Activated CD4-positive, alpha-beta T cell treated with anti-CD3 and anti-CD28 coated beads, Interleukin-2, amount 50 U/mL, for 24 hours (primary cell): Measurements from ENCODE around the gene ZNF582.

Experiments
- DNase-seq, 2 donors: peaks; one replicate each; pipeline ENCODE4 v3.0.0-alpha.2; 2020; ENCODE audit warnings: low read depth in 1 of 2, low spot score in 1 of 2

The ZNF582 gene

DNA sequence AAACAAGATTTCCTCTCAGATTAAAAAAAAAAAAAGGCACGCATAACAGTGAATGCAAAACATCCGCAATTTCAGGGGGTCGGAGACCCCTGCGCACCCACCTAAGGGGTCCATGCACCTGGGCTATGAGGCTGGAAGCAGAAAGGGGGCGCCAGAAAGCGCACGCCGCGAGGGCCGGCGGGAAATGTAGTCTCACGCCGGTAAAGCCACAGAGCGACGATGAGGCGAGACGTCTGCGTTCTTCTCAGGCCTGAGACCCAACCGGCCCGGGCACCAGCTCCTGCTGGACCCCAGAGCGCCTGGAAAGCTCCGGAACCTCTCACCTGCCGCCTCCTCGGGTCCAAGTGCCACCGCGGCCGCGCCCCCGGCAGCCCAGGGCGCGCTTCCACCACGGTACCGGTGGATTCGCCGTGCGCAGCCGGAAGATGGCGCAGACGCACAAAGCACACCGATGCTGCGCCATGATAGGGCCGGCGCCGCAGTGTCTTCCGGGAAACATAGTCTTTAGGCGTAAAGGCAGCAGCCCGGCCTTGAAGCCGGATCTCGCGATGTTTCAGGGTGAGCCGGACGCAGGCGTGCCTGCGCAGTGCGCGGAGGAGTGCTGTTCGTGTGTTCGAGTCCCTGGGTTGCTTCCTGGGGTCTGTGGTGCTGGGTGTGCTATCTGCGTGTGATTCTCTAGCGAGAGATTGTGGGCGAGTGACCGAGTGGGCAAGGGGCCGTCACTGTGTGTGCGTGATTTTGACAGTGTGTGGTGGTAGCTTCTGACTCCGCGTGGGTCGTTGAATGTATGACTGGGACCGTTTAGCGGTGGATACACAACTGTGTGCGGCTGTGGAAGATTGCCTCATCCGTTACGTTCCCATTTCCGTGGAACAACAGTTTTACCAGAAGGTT lies at the start of gene ZNF582:
TSS of gene ZNF582 (minus strand) at position 416 of the 894 bp plus-strand sequence. CDS start 1,782 bp downstream, outside the sequence.
- peak; percentile 76 to 91 for DNase-seq

DNA sequence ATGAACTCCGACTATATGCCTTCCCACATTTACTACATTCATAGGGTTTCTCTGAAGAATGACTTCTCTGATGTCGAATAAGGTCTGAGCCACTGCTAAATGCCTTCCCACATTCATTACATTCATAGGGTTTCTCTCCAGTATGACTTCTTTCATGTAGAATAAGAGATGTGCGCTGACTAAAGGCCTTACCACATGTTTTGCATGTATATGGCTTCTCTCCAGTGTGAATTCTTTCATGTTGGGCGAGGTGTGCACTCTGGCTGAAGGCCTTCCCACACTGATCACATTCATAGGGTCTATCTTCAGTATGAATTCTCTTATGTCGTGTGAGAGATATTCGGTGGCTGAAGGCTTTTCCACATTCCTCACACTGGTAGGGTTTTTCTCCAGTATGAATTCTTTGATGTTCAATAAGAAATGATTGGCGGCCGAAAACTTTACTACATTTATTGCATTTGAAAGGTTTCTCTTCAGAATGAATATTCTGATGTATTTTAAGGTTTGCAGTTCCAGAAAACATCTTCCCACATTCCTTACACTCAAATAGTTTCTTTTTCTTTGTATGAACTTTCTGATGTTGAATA lies 48.0 kb upstream of the ZNF582 start:
- no peak for DNase-seq

DNA sequence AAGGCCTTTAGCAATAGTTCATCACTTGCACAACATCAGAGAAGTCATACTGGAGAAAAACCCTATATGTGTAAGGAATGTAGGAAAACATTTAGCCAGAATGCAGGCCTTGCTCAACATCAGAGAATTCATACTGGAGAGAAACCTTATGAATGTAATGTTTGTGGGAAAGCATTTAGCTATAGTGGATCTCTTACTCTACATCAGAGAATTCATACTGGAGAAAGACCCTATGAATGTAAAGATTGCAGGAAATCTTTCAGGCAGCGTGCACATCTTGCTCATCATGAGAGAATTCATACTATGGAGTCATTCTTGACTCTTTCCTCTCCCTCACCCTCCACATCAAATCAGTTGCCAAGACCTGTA lies 30.6 kb upstream of the ZNF582 start:
- no peak for DNase-seq

DNA sequence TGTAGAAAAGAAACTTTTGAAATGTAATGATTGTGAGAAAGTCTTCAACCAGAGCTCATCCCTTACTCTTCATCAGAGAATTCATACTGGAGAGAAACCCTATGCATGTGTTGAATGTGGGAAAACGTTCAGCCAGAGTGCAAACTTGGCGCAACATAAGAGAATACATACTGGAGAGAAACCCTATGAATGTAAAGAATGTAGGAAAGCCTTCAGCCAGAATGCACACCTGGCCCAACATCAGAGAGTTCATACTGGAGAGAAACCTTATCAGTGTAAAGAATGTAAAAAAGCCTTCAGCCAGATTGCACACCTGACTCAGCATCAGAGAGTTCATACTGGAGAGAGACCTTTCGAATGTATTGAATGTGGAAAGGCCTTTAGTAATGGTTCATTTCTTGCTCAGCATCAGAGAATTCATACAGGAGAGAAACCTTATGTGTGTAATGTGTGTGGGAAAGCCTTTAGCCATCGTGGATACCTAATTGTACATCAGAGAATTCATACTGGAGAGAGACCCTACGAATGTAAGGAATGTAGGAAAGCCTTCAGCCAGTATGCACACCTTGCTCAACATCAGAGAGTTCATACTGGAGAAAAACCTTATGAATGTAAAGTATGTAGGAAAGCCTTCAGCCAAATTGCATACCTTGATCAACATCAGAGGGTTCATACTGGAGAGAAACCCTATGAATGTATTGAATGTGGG lies 30.1 kb upstream of the ZNF582 start:
- DNase-seq, result no peak

DNA sequence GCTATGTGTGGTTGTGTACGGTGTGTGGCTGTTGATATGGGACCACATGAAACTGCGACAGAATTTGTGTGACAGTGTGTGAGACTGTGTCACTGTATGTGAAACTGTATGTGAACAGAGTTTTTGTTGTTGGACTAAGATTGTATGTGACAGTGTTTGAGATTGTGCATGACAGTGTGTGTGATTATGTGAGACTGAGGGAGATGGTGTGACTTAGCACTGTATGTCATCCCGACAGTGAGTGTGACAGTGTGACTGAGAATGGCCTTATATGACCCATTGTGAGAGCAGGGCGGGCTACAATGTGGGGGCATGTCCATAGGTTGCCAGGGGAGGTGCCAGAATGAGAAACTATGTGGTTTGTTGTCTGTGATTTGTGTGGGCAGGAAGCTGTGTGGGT lies 11.7 kb upstream of the ZNF582 start:
- no peak for DNase-seq

DNA sequence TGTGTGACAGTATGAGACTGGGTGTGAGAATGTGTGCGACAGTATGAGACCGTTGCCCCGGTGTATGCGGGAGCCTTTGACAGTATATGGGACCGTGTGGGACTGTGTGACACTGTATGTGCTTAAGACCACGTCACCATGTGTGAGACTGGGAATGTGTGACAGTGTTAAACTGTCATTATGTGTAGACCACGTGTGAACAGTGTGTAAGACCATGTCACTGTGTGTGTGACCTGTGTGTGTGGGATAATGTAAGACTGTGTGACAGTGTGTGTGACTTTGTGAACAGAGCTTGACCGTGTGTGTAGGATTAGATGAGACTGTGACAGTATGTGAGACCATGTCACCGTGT lies 11.3 kb upstream of the ZNF582 start:
- no peak for DNase-seq

DNA sequence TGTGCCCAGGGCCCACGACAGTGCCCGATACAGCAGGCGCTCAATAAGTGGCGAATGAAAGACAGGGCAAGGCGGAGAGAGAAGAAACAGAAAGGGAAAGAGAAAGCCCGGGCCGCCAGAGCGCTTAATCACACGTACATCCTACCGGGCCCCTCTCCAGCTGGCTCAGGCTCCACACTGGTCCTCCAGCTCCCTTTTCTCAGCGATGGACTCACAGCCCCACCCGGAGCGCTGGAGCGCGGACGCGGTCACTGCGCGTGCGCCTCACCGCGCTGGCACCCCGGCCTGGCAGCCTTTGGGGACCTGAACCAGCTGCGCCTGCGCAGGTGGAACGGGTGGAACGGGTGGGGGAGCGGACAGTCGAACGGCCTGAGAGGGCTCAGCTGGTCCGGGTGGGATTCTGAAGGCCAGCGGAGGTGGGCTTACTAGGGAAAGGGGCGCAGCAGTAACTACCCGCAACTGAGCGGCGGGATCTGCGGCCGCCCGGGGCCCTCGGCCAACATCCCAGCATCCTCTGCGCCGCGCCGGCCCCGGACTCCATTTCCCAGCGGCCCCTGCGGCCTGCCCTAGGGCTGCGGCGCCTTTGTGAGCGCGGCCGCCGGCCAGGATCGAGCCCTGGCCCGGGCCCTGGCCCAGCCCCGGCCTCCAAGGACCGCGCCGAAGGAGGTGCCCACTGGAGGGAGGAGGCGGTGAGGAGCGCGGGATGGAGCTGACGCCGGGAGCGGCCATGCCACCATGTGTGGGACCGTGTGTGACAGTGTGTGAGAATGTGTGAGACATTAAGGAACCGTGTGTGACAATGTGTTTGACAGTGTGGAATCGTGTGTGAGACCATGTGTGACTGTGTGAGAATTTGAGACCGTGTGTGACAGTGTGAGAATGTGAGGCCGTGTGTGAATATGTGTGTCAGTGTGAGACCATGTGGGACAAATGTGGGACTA lies 10.7 kb upstream of the ZNF582 start, which contains the start of gene ZNF583:
TSS of gene ZNF583 (plus strand) at position 569 of the 941 bp plus-strand sequence. CDS start 2,783 bp downstream, outside the sequence.
- peak; percentile 81 to 86 for DNase-seq

DNA sequence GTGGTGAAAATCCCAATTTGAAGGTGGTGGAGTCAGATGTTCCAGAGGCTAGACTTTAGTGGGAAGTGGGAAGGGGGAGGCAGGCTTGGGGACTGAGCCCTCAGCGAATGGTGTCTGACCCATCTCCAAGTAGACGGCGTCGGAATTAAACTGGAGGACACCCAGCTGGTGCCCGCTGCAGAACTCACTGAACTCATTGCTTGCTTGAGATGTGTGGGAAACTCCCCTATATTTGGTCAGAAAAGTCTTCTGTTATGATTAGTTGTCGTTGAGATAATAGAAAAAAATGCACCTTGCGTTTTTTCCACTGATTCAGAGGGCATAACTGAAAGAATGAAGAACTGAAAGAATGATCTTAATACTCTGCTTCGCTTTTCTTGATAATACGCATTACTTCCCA lies 9.9 kb upstream of the ZNF582 start:
- DNase-seq, result peak in 1 of 2 donors; percentile 8

DNA sequence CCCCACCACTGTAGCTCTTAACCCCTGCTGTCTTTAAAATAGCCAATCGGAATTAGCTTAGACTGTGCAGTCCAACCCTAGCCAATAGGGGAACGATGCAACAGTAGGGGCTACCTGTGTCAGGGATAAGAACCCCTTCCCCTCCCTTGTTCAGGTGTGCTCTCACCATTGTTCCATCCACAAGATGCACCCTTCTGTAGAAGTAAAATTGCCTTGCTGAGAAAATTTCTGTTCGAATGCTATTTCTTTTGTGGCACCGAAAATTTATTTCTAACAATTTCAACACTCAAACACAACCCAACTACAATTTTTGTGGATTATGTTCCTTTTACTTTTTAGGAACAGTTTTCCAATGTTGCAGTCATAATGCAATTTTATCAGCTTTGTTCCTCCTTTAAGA lies 7.2 kb upstream of the ZNF582 start:
- DNase-seq, result no peak

DNA sequence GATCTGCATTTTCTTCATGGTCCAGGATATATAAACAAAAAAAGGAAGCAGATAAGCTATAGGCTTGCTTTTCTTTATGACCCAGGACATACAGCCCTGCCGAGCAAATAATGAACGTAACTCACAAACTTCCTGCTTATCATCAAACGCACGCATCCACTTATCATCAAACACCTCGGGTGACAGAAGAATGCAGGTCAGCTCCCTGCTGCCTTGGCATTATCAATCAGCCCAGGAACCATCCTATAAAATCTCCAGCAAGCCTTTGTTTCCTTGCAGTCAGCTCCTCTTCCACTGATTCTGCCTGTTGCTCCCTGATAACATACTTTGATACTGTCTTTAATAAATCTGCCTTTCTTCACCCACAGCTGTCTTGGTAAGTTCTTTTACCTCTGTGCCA lies 5.5 kb upstream of the ZNF582 start:
- no peak for DNase-seq

DNA sequence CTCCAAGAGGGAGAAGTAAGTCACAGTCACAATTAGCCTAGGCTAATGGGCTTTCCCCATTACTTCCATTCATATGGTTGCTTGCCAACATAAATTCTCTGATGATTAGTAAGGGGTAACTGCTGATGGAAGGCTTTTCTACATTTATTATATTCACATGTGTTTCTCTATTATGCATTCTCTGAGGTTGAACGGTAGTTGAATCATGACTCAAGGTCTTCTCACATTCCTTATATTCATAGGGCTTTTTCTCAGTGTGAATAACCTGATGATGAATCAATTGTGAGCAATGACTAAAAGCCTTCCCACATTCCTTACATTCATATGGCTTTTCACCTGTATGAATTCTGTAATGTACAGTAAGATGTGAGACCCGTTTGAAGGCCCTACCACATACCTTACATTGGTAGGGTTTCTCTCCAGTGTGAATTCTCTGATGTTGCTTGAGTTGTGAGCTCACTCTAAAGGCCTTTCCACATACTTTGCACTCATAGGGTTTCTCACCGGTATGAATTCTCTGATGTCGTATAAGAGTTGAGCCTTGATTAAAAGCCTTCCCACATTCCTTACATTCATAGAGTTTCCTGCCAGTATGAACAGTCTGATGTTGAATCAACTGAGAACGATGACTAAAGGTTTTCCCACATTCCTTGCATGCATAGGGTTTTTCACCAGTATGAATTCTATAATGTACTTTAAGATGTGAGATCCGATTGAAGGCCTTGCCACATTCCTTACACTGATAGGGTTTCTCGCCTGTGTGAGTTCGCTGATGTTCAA lies 9.3 kb downstream of the ZNF582 start:
- no peak for DNase-seq

DNA sequence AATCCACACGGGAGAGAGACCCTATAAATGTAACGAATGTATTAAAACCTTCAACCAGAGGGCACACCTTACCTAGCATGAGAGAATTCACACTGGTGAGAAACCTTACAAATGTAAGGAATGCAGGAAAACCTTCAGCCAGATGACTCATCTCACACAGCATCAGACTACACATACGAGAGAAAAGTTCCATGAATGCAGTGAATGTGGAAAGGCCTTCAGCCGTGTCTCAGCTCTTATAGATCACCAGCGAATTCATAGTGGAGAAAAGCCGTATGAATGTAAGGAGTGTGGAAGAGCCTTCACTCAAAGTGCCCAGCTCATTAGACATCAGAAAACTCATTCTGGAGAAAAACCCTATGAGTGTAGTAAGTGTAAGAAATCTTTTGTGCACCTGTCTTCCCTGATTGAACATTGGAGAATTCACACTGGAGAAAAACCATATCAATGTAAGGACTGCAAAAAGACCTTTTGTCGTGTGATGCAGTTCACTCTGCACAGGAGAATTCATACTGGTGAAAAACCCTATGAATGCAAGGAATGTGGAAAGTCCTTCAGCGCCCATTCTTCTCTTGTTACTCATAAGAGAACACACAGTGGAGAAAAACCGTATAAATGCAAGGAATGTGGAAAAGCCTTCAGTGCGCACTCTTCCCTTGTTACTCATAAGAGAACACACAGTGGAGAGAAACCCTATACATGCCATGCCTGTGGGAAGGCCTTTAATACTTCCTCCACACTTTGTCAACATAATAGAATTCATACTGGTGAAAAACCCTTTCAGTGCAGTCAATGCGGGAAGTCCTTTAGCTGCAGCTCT lies 16.0 kb downstream of the ZNF582 start:
- DNase-seq, result no peak

DNA sequence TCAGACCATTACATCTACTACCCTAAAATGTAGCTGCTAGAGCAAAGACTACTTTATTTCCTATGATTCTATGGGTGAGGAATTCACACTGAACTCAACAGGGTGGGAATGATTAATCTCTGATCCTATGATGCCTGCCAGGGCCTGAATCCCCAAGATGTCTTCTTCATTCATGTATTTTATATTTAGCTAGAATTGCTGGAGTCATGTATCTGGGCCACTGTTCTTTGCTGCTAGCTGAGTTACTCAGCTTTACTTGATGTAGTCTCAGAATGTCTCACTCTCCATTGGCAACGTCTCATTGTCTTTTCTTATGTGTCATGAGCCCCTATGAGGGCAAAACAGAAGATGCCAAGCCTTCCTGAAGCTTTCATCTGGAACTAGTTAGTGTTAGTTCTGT lies 21.1 kb downstream of the ZNF582 start:
- no peak for DNase-seq

DNA sequence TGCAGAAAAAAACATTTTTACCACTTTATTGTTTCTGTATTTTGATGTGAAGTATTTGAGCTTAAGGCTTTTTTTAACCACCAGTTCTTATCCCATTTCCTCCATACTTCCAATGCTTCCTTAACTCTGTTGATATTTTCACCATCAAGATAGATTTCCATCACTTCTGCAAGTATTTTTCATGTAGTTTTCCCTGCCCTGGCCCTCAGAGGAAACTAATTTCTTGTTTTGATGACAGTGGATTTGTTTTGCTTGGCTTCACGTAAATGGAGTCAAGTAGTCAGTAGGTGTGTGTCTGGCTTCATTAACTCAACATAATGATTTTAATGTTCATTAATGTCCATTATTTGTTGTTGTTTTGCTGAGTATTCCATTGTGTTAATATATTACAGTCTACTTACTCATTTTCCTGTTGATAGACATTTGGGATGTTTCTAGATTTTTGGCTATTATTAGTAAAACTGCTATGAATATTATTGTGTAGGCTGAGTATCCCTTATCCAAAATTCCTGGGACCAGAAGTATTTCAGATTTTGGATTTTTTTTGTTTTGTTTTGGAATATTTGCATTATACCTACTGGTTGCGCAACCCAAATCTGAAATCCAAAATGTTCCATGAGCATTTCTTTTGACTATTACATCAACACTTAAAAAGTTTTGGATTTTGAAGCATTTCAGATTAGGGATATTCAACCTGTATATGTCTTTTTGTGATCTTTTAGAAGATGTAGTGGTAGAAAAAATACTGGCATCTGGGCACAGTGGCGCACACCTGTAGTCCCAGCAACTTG lies 23.3 kb downstream of the ZNF582 start:
- no peak for DNase-seq

DNA sequence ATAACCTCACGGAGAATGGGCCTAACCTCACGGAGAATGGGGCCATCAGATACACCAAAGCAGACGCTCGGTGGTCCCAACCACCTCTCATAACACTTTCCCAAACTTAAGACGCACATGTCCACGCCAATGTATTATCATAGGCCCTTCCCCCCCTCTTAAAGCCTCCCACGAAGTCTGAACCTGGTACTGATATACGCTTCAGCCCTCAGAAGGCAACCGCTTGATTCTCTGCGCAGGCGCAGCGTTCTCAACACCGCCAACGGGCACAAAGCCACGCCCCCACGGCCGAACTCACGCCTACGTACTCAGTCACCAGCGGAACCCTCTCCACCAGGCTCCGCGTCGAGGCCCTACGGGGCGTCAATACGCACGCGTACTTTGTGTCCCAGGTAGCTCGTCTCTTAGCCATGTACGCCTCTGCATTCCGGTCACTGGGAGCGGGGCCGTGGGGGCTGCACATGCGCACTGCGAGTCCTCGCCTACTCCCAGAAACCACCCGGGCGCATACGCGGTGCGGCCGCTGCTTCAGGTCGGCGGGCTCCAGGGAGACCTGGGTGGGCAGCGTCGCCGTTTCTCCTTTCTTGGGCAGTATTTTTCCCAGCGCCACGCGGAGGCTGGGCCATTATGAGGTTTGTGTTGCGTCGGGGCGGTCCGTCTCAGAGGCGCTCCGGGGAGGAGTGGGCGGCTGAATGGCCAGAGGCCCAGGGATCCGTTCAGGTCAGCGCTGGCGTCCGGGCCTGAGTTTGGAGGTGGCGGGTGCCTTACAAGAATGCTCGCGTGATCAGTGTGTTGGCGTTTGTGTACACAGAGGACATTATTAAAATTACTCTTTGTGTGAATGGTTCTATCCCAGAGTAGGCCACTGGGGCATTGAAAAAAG lies 25.3 kb downstream of the ZNF582 start:
- DNase-seq, result peak; percentile 37 to 77

DNA sequence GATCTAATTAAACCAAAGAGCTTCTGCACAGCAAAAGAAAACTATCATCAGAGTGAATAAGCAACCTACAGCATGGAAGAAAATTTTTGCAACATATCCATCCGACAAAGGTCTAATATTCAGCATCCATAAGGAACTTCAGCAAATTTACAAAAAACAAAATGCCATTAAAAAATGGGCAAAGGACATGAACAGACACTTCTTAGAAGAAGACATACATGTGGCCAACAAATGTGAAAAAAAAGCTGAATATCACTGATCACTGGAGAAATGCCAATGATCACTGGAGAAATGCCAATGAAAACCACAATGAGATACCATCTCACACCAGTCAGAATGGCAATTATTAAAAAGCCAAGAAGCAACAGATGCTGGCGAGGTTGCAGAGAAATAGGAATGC lies 32.5 kb downstream of the ZNF582 start:
- DNase-seq, result no peak

DNA sequence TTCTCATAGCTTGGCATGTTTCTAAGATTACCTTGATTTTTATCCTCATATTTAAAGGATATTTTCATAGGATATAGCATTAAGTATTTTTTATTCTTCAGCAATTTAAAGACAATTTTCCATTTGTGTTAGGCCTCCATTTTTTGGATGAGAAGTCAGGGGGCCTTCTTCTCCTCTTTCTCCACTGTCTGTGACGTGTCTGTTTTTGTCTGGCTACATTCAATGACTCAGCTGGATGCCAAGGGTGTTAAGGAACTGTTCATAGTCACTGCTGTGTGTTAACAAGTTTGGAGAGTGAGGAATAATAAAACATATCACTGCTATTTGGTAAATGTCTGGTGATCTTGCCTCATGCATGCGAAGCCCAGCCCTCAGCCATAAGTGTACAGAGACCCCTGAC lies 36.4 kb downstream of the ZNF582 start:
- DNase-seq, result no peak

DNA sequence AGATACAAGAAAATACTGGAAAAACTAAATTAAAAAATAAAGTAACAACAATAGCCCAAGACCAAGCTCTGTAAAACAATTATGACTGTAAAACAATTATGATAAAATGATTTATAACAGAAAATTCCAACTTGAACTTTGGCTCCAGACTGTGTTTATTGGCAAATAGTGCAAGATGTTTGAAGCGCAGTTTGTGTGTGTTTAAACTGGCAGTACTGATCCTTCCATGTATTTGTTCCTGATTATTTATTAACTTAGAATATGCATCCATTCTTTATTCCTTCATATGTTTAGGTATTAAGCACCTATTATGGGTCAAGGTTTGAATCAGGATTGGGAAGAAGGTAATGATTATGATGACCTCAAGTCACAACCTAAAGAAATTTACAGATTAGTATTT lies 37.8 kb downstream of the ZNF582 start:
- DNase-seq, result no peak
